DLD1 (cell line): ENCODE results near the gene ATMIN.

Experiments
- in situ Hi-C: cut with HindIII; loops from 2 replicates; pipeline ENCODE4 v1.10.0; 2017; ENCODE audit warnings: low sequenced_read_pairs

The ATMIN gene

GRCh38 chr16:81006211-81006812 lies 29.3 kb upstream of the ATMIN start:
- in situ Hi-C loops, result no loop called here

GRCh38 chr16:81006813-81007695 lies 28.6 kb upstream of the ATMIN start, which contains the start of the genes CENPN and CMC2:
Gene CENPN, plus strand, starts transcription at chr16:81007214. Its CDS starts 4,726 bp downstream, at chr16:81011940.
Gene CMC2, minus strand, starts transcription at chr16:81006885. Its CDS starts 9,491 bp downstream, at chr16:80997394.
- in situ Hi-C loops, result no loop called here

GRCh38 chr16:81008505-81008789 lies 27.2 kb upstream of the ATMIN start:
- in situ Hi-C loops, result no loop called here

GRCh38 chr16:81012974-81013373 lies 22.7 kb upstream of the ATMIN start:
- in situ Hi-C loops, result no loop called here

- in situ Hi-C loops, result no loop called here
Observed at GRCh38 chr16:81014672-81015071, 21.0 kb upstream of the ATMIN start.

- in situ Hi-C loops, result no loop called here
Observed at GRCh38 chr16:81018496-81018895, 17.1 kb upstream of the ATMIN start.

GRCh38 chr16:81026429-81026828 lies 9.2 kb upstream of the ATMIN start:
- in situ Hi-C loops, result no loop called here

GRCh38 chr16:81029930-81030604 lies 5.6 kb upstream of the ATMIN start:
- in situ Hi-C loops, result no loop called here

- in situ Hi-C loops, result no loop called here
Observed at GRCh38 chr16:81035975-81036750, 521 bp downstream of the ATMIN start.

GRCh38 chr16:81036751-81037350 lies 1.2 kb downstream of the ATMIN start:
- in situ Hi-C loops, result no loop called here

- in situ Hi-C loops, result no loop called here
Observed at GRCh38 chr16:81040131-81040530, 4.5 kb downstream of the ATMIN start.

- in situ Hi-C loops, result no loop called here
Observed at GRCh38 chr16:81040842-81041241, 5.2 kb downstream of the ATMIN start.

GRCh38 chr16:81041696-81042095 lies 6.1 kb downstream of the ATMIN start:
- in situ Hi-C loops, result no loop called here

- in situ Hi-C loops, result no loop called here
Observed at GRCh38 chr16:81042821-81043220, 7.2 kb downstream of the ATMIN start.

- in situ Hi-C loops, result no loop called here
Observed at GRCh38 chr16:81053761-81054160, 18.1 kb downstream of the ATMIN start.

GRCh38 chr16:81060576-81061306 lies 25.1 kb downstream of the ATMIN start:
- in situ Hi-C loops, result no loop called here

- in situ Hi-C loops, result no loop called here
Observed at GRCh38 chr16:81061307-81061640, 25.6 kb downstream of the ATMIN start.

GRCh38 chr16:81061871-81062608 lies 26.4 kb downstream of the ATMIN start:
- in situ Hi-C loops, result no loop called here

- in situ Hi-C loops, result no loop called here
Observed at GRCh38 chr16:81066681-81067080, 31.0 kb downstream of the ATMIN start.
